ENCODE data around the gene ADIPOR2. TPM values are rescaled to one million over a fixed set of nuclear protein-coding genes. Genes with fewer than 3 reads are reported as not detected.

ADIPOR2 gene
- total and polyA plus RNA-seq, 7 donors: 25.2 to 65.9 (median 29.6) TPM

GRCh38 chr12:1716215-1716862 is 25.5 kb downstream of the ADIPOR2 start:
- intact Hi-C loops (cut with DNase I): loop anchor here (2.0 kb wide), 1 partner anchor 40 kb away; no protein-coding TSS in a partner anchor
- Histone ChIP-seq H3K27me3 (no peaks in the 10 kb centered on the region), H3K4me1 (peaks cover 0 to 60% (median 31%) of the 10 kb centered on the region in 4 donors), H3K27ac (peak overlapping the region in 2 of 4 donors; percentile 9 to 27), H3K9me3 (no peaks in the 10 kb centered on the region), H3K36me3 (peaks cover 0 to 6% (median 0%) of the 10 kb centered on the region in 4 donors), H3K4me3 (no peak overlapping the region)
- TF ChIP-seq EP300 (IDR thresholded peaks at IDR 0.05): no peak
- TF ChIP-seq POLR2A (IDR thresholded peaks at IDR 0.05): no peak
- TF ChIP-seq POLR2AphosphoS5 (IDR thresholded peaks at IDR 0.05): no peak
- no peak for TF ChIP-seq CTCF (IDR thresholded peaks at IDR 0.05)
- 70 to 79% methylated on average over 3 of the region's 3 CpGs for WGBS, 2 donors
- no peak for DNase-seq

GRCh38 chr12:1716911-1717310 is 26.0 kb downstream of the ADIPOR2 start:
- no peak for DNase-seq
- peak overlapping the region in 1 of 4 donors; percentile 9 for H3K27ac ChIP-seq
- no peak overlapping the region for H3K4me3 ChIP-seq
- H3K27me3 ChIP-seq: no peaks in the 10 kb centered on the region
- TF ChIP-seq POLR2AphosphoS5 (IDR thresholded peaks at IDR 0.05) (no peak), CTCF (IDR thresholded peaks at IDR 0.05) (no peak), POLR2A (IDR thresholded peaks at IDR 0.05) (no peak), EP300 (IDR thresholded peaks at IDR 0.05) (no peak)
- peaks cover 0 to 59% (median 26%) of the 10 kb centered on the region in 4 donors for H3K4me1 ChIP-seq
- intact Hi-C loops (cut with DNase I): loop anchor here (2.0 kb wide), 1 partner anchor 40 kb away; no protein-coding TSS in a partner anchor
- H3K36me3 ChIP-seq: peaks cover 0 to 6% (median 0%) of the 10 kb centered on the region in 4 donors
- no peaks in the 10 kb centered on the region for H3K9me3 ChIP-seq

GRCh38 chr12:1719139-1719538 is 28.3 kb downstream of the ADIPOR2 start:
- Histone ChIP-seq H3K4me3 (no peak overlapping the region), H3K27ac (no peak overlapping the region), H3K27me3 (no peaks in the 10 kb centered on the region), H3K4me1 (peaks cover 0 to 50% (median 25%) of the 10 kb centered on the region in 4 donors), H3K9me3 (no peaks in the 10 kb centered on the region), H3K36me3 (peaks cover 0 to 6% (median 0%) of the 10 kb centered on the region in 4 donors)
- DNase-seq: no peak
- intact Hi-C loops (cut with DNase I): no loop called here
- no peak for TF ChIP-seq CTCF (IDR thresholded peaks at IDR 0.05)
- TF ChIP-seq POLR2AphosphoS5 (IDR thresholded peaks at IDR 0.05): no peak
- no peak for TF ChIP-seq EP300 (IDR thresholded peaks at IDR 0.05)
- TF ChIP-seq POLR2A (IDR thresholded peaks at IDR 0.05): no peak

- TF ChIP-seq POLR2A (IDR thresholded peaks at IDR 0.05): no peak
- no peak for TF ChIP-seq CTCF (IDR thresholded peaks at IDR 0.05)
- TF ChIP-seq EP300 (IDR thresholded peaks at IDR 0.05): no peak
- no peak for TF ChIP-seq POLR2AphosphoS5 (IDR thresholded peaks at IDR 0.05)
- peaks cover 0 to 50% (median 25%) of the 10 kb centered on the region in 4 donors for H3K4me1 ChIP-seq
- H3K27ac ChIP-seq: no peak overlapping the region
- intact Hi-C loops (cut with DNase I): no loop called here
- H3K4me3 ChIP-seq: no peak overlapping the region
- H3K9me3 ChIP-seq: no peaks in the 10 kb centered on the region
- DNase-seq: no peak
- no peaks in the 10 kb centered on the region for H3K27me3 ChIP-seq
- 96% methylated on average over 3 of the region's 3 CpGs for WGBS, 2 donors
- no peaks in the 10 kb centered on the region for H3K36me3 ChIP-seq
Observed at GRCh38 chr12:1720494-1720893, 29.6 kb downstream of the ADIPOR2 start.

Data from sigmoid colon (tissue), 7 donors.